ENCODE measurements around the gene BRIP1.

DNA sequence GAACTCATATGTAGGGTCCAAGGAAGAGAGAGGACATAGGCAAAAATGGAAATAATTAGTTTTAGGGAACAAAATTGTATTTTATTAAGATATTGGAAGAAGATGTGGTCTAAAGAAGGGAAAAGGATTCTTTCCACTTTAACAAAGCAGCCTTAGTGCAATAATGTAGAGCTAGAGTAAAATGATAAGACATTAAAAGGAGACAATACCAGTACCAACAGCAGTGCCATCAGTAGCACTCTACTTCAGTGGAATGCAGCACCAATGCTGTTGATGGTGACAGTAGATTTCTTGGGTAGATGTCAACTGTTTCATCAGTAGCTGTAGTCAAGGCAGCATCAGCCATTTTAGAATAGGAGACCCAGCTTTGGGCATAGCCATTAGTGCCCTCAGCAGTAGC, 124.3 kb downstream of the BRIP1 start:
- TF ChIP-seq EP300 (IDR thresholded peaks at IDR 0.05; ENCODE audit: low read length): no peak
- TF ChIP-seq, protein P1, sequence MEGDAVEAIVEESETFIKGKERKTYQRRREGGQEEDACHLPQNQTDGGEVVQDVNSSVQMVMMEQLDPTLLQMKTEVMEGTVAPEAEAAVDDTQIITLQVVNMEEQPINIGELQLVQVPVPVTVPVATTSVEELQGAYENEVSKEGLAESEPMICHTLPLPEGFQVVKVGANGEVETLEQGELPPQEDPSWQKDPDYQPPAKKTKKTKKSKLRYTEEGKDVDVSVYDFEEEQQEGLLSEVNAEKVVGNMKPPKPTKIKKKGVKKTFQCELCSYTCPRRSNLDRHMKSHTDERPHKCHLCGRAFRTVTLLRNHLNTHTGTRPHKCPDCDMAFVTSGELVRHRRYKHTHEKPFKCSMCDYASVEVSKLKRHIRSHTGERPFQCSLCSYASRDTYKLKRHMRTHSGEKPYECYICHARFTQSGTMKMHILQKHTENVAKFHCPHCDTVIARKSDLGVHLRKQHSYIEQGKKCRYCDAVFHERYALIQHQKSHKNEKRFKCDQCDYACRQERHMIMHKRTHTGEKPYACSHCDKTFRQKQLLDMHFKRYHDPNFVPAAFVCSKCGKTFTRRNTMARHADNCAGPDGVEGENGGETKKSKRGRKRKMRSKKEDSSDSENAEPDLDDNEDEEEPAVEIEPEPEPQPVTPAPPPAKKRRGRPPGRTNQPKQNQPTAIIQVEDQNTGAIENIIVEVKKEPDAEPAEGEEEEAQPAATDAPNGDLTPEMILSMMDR (IDR thresholded peaks at IDR 0.05 in 2 of 3, conservative IDR thresholded peaks at IDR 0.05 in 1 of 3; ENCODE audit: insufficient read depth in 2 of 3, low read depth in 1 of 3, low read length in 3 of 3): no peak
- no peak for TF ChIP-seq NCOA1 (IDR thresholded peaks at IDR 0.05; ENCODE audit: low read depth)
- TF ChIP-seq, protein P2, sequence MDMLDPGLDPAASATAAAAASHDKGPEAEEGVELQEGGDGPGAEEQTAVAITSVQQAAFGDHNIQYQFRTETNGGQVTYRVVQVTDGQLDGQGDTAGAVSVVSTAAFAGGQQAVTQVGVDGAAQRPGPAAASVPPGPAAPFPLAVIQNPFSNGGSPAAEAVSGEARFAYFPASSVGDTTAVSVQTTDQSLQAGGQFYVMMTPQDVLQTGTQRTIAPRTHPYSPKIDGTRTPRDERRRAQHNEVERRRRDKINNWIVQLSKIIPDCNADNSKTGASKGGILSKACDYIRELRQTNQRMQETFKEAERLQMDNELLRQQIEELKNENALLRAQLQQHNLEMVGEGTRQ (CRISPR knock-in tag; IDR thresholded peaks at IDR 0.05): no peak
- TF ChIP-seq, protein P3, sequence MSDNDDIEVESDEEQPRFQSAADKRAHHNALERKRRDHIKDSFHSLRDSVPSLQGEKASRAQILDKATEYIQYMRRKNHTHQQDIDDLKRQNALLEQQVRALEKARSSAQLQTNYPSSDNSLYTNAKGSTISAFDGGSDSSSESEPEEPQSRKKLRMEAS (CRISPR knock-in tag; IDR thresholded peaks at IDR 0.05): no peak
- TF ChIP-seq CBX3 (IDR thresholded peaks at IDR 0.05; ENCODE audit: borderline replicate concordance in 1 of 2, low read length in 2 of 2): no peak
- no peak for TF ChIP-seq RBM22 (IDR thresholded peaks at IDR 0.05; ENCODE audit: low read depth, low read length, poor library complexity, severe bottlenecking)
